CD4-positive, alpha-beta T cell treated with Interleukin-17A for 1 hour (primary cell): ENCODE results near the gene NISCH.

ENCODE experiments used
- DNase-seq: peaks from one replicate; pipeline ENCODE4 v3.0.0-alpha.2; 2020

NISCH gene

DNA sequence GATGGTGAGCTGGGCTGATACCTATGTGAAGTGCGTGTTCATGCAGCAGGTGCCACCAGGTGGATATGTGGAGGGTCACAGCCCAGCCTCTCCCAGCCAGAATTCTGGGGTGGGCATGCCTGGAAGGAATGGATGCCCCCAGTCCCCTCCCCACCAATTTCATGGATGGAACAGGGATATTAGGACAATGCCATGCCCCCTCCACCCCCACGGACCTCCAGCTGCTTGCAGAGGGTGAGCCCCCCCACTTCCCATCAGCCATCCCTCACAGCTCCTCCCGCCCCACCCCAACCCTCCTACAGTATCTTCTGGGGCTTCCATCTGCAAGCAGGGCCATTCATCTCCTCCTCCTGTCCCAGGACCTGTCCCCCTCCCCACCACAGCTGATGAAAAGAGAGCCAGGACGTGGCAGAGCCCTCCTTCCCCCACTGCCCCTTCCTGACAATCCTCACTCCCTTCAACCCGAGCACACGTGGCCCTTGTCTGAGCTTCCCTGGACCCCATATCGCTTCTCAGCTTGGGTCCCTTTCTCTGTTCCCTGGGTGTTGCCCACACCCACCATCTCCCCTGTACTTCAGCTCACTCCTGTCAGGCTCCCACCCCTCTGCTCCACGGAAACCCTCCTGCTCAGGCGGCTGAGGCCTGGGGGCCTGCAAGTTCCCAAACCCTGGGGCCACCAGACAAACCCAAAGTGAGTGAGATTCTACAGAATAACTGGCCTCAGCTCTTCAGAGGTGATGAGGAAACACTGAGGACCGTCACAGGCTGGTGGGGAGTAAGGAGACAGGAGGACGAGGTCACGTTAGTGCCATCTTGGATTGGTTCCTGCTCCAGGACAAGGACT is 7.7 kb upstream of the NISCH start:
- no peak for DNase-seq

DNA sequence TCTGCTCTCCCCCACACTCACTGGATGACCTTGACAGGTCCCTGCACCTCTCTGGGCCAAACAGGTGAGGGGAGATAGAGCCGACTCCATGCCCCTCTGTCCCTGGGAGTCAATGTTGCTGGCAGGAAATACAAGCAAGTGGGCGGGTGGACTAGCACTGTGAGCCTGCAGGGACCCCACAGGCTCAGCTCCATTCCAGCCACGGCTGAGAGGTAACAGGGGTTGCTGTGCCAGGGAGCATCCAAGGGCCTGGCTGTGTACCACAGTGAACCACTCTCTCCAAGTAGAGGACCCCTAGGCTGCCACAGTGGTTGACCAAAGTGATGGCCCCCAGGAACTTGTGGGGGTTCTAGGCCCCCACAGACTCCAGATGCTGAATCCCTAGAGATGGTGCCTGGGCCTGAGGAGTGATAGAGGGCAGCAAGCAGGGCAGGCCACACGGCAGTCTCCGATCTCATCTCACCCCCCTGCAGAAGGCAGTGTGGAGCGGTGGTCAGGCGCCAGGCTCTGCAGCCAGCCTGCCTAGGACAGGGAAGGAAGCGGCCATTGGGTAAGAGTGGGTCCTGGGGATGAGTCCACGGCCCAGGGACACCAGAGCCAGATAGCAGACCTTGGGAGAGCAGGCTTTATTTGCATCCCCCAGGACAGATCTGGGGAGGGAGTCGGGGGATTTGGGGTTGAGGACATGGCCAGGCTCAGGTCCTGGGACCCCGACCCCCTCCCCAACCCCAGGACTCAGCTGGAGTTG is 4.7 kb upstream of the NISCH start:
- DNase-seq: no peak

DNA sequence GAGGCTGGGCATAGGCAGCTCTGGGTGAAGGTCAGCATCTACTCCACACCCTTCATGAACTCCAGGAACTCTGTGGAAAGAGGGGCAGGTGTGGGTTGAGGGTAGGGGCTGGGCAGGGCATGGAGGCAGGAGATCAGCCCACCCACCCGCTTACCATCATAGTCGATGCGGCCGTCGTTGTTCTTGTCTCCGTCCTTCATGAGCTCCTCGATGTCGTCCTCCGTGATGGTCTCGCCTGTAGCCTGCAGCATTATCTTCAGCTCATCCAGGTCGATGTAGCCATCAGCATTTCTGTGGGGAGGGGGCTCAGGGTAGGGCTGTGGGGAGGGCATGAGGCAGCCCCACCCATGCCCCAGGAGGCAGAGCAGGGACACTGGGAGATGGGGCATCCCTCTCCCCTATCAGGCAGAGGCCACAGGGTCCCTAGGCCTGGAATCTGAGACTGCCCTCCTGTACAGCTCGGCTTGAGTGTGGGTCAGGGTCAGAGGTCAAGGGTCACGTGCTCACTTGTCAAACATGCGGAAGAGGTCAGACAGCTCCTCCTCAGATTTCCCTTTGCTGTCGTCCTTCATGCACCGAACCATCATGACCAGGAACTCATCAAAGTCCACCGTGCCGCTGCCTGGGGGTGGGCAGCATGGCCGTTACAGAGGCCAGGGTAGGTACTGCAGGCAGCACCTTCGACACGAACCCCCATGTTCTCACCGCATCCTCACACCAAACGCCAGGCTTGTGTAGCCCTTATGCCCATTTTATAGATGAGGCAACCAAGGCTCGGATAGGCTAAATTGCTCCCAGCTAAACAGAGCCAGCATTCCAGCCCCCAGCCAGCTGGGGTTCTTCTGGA is 3.9 kb upstream of the NISCH start:
- no peak for DNase-seq

DNA sequence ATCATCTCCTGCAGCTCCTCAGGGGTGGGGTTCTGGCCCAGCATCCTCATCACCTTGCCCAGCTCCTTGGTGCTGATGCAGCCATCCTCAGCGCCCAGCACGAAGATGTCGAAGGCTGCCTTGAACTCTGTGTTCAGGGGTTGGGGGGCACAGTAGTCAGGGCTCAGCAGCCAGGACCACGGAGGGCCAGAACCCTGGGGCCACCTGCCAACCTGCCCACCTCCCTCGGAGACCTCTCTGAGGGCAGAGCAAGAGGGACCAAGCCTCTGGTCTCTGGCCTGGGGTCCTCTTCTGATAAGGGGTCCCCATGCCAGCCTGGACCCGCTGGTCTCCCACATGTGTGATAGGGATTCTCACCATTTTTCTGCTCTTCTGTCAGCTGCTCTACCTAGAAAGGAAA is 3.3 kb upstream of the NISCH start:
- no peak for DNase-seq

DNA sequence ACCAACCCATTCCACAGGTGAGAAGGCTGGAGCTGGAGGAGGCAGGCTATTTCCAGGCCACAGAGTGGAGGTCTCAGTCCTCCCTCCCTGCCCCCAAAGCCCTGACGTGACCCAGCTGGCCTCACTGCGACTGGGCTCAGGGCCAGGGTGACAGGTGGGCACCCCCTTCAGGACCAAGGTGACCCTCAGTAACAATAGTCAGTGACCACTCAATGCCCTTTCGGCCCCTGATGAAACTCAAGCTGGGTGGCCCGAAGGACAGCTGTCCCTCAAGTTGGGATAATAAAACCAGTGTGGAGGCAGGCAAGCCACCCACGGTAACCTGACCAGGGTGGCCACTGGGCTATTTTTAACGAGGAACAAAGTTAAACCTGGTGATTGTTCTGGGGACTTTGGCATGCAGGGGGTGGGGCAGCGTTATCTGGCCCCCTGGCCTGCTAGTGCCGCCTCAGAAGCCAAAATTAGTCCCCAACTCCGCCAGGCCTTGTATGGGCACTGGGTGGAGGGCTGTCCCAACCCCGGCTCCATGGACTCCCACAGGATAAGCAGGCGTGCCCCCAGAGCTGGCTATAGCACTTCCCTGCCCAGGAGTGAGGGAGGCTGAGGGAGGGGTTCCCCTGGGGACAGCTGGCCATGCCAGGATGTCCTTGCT is 2.7 kb upstream of the NISCH start:
- DNase-seq: no peak

DNA sequence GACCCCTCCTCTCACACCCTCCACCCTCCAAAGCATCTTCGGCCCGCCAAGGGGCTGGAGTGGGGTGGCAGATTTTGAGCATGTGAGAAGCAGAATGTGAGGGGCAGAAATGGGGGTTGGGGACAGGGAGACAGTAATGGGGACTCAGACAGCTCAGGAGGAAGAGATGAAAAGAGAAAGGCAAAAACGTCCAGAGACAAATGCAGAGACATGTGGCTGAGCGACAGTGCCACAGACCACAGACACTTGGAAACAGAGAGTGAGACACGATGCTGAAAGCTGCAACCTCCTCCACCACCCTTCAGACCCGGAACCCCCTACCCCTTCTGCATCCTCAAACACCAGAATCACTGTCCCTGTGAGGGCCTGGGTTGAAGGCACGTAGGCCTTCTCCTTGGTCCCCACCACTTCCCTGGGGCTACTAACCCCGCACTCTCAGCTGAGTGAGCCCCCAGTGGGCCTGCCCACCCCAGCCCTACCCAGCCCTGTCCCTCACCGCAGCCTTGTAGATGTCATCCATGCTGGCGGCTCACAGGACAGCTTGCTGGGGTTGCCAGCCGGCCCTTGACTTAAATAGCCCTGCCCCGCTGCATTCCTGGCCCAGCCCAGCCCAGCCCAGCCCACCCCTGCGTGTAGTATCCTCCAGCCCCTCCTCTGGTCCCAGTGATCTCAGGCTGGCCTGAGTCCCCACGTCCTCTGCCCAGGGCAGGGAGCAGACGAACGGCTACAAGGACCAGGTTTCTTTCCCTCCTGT is 1.7 kb upstream of the NISCH start, which contains the start of gene TNNC1:
Gene TNNC1, minus strand, starts transcription at position 546 of the 754 bp plus-strand sequence. Its CDS starts 26 bp downstream, at position 520.
- DNase-seq: no peak

DNA sequence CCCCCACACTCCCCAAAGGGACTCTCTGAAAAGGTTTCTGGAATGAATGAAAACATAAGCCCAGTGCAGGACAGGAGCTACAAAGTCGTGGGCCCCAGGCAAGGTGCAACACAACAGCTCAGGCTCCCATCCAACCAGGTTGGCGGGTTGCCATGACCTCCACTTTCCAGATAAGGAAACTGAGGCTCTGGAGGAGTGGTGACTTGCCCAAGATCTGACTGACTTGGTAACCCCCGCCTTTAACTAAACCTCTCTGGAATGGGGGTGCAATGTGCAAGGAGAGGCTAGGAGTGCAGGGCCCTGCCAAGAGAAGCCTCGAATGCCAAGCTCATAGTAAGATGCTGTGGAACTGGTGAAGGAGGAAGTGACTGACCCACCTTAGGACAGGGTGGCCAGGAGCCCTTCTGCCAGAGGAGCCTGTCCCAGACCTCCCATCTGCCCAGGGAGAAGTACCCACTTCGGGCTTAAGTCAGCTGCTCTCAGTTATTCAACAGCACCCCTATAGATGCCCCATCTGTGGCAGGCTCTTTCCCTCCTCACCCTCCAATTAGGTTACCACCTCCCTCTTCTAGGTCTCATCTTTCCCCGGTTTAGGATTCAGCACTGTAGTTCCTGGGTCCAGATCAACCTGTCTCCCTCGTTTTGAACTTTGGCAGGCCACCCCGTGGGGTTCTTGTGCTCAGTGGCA is 1.0 kb upstream of the NISCH start:
- DNase-seq: peak; percentile 16

DNA sequence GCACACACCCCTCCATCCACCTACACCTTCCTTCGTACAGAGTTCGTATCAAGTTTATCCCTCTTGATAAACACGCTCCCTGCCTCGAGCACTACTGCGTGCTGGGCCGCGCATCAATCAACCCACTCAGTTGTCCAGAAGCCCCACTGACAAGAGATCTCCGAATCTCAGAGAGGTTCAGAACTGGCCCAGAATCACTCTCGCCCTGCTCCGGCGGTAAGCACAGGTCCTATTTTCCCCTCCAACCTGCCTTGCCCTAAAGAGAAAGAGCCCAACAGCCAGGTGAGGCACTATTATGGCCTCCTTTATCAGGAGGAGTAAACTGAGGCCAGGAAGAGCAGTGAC is 494 bp upstream of the NISCH start:
- DNase-seq: no peak

DNA sequence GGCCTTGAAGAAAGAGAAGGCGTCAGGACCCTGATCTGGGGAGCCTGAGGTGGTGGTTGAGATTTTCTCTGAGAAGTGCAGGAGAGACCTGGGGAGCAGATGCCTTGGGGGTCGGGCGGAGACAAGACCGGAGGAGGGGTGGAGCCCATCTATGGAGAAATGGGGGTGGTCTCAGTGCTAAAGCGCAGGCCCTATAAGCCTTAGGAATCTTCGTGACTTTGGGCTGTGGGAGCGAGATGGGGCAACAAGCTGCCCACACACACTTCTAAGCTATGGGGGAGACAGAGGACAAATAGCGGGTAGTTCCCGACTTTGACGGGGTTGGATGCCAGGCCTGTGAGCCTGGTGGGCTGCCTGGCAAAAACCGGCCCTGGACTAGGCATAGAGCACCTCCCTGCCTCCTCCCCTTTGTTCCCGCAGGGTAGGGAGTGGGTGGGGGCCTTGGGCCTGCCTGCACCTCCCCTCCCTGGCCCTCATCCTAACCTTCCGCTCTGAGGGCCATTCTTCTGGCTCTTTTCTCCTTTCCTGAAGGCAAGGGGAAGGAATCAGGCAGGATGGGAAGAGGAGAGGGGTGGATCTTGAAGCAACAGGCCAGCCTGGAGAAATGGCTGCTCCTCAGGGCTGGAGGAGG is 880 bp downstream of the NISCH start:
- no peak for DNase-seq

DNA sequence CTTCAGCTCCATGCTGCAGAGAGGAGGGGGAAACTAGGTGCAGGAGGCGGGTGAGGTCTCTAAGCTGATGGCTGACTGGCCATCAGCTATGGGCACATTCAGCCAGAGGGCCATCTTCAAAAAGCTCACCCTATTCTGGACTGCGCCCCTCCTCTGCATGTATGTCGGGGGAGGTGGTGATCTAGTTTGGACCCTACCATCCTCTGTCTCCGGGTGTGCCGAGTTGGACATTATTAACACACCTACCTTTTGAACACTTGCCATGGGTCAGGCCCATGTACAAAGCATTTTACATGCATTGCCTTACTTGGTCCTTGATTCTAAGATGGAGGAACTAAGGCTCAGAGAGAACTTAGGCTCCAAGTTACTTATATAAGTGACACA is 1.4 kb downstream of the NISCH start:
- no peak for DNase-seq

DNA sequence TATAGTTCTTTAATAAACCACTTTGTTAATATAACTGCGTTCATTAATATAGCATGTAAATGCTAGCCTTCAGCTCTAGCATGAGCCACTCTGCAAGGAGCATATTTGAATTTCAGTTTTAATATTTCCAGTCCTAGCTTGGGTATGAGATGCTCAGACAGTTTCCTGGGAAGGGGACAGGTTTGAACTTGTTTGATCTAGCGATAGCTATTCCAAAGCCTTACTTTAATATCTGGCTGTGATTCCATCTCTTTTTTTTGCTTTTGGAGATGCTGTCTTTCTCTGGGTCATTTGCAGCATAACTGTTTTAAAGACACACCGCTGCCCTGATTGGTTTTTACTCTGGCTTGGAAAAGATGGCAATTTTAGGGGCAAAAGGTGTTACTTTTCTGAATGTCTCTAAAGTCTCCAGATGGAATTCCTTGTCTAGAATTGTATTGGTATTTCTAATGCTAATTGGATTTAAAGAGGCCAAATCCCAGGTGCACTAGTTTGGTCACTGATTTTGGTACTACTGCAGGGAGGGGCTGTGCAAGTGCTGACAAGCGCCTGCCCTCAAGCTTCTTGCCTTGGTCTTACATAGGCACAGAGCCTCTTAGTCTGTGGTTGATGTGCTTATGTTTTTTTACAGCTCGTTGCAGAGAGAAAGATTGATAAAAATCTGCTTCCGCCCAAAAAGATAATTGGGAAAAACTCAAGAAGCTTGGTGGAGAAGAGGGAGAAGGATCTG is 2.8 kb downstream of the NISCH start:
- no peak for DNase-seq

DNA sequence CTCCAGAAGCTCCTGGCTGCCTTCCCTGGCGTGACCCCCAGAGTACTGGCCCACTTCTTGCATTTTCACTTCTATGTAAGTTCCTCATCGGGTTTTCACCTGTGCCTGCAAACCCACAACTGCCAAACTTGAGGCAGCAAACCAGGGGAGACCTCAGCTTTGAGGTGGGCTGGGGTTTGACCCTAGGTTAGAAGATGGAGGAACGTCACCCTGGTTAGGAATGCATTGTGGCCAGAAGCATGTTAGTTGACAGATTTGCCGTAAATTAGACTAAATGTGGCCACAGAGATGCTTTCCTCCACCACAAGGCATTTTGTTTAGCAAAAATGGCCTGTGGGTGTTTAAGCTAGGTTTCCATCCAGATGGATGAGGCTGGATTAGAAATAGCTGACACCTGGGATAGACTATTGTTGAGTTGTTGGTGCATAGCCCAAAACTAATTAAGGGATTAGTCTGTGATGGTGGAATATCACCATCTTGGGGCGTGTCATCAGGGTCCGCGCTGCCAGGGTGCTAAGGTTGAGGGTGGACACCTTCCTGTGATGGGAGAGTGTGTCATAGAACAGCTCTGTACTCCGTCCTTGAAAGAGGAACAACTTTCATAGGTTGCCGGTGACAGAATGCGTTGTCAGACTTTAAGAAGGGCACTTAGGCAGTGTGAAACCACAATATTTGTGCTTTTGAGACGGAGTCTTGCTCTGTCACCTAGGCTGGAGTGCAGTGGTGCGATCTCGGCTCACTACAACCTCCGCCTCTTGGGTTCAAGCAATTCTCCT is 3.6 kb downstream of the NISCH start:
- DNase-seq: no peak

DNA sequence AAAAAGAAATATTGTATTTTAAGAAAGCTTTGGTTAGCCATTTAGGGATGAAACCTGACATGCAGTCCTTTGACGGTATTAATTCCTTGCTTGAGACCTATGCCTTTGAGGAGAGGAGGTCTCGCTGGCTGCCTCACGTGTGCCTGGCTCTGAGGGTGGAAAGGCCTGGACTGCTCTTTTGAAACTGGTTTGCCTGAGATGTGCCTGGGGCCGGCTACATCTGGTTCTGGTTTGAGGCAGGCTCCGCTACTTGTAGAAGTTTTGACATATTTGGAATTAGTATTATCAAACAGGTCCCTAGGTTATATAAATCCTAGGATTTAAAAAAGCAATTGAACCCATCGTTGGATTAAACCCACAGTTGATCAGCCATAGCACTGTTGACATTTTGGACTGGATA is 6.5 kb downstream of the NISCH start:
- no peak for DNase-seq

DNA sequence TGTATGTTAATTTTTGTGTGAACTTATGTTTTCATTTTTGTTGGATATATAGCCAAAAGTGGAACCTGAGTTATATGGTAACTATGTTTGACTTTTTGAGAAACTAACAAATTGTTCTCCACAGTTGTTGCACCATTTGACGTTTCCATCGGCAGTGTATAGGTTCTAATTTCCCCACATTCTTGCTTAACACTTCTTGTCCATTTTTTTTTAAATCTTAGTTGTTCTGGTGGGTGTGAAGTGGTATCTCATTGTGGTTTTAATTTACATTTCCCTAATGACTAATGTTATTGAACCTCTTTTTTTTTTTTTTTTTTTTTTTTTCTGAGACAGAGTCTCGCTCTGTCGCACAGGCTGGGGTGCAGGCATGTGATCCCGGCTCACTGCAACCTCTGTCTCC is 8.0 kb downstream of the NISCH start:
- no peak for DNase-seq

DNA sequence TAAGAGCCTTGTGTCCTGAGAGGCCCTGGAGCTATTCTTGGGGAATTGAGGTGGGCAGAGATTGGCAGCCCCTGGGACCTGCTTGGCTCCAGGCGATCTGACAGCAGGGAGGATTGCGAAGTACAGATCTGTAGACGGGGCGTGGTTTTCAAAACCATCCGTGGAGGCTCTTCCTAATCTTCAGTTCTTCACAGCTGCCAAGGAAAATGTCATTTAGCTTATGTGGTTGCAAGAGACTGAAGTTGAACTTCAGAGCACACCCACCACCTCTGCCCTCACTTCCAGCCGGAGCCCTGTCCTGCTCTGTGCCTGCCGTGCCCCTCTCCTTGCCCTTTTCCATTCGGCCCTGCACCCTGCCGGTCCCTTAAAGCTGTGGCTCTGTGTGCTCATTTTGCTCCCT is 12.9 kb downstream of the NISCH start:
- no peak for DNase-seq

DNA sequence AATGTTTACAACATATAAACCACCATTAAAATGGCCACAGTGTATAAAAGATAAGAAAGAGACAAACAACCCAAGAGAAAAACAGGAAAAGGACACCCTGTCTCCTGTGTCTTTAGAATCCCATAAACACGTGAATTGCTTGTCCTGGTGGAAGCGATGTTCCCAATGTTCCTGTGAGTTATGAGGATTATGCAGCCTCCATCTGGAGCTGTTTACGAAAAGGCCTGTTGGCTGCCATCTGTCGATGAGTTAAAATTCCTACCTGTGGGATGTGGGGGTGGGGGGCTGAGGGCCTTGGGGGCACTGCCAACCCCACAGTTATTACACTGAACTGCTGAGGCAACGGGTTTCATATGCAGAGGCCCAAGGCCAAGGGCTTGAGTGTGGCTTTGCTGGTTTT is 13.6 kb downstream of the NISCH start:
- no peak for DNase-seq

DNA sequence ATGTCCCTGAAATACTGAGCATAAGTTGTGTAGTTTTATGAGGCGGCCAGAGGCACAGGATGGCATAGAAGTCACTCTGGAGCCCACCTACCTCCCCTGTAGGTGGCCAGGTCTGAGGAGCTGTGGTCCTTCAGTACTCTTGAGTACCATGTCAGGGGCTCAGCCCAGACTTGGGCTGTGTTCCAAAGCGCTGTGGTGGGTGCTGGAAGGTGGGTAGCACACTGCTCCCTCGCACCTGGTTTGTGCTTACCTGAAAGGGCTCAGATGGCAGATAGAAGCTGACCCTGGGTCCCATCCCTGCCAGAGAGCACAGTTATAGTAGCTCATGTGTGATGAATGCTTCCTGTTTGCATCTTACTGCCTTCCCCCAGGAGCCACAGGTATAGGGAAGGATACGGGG is 15.5 kb downstream of the NISCH start:
- DNase-seq: no peak

DNA sequence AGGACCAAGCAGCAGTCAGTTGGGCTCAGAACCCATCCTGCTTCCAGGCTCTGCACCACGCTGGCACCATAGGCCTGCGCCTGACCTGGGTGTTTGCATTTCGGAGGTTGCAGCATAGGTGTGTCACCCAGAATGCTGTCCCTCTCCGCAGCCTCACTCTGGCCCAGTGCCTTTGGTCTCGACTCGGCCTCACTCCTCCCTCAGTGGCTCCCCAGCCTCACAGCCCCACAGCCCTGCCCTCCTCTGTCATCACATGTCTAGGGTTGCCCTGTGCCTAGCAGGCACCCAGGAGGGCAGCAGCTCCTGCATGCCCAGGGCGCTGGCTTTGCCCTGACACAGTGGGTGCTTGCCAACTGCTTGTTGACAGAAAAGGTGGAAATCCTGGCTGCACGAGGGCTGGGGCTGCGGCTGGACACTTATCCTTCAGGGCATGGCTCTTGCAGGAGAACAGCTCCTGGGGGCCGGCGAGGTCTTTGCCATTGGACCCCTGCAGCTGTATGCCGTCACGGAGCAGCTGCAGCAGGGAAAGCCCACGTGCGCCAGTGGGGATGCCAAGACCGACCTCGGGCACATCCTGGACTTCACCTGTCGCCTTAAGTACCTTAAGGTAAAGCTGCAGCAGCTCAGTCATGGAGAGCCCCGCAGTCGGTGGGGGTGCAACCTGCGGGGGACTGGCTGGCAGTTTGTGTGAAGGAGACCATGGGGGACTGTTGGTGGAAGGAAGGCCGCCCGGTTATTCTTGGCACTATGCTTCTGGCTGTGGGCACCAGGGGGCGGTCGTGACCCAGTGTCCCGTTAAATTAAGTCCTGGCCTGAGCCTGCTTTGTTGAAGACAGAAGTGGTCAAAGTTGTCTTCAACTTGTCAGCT is 16.2 kb downstream of the NISCH start:
- peak; percentile 26 for DNase-seq
